Stimulated activated naive CD8-positive, alpha-beta T cell treated with anti-CD3 and anti-CD28 coated beads, Interleukin-15, amount 100 ng/mL, for 72 hours (primary cell): Measurements from ENCODE around the gene POLR2M.
A peak's percentile ranks its signal among the peaks of the same experiment; 100 is the strongest.

Source experiments
- ATAC-seq: fragments of 150-1000 bp; cut with Tn5 transposase; 2 replicates; pipeline ENCODE4 v1.10.0; 2021; ENCODE audit warnings: mild to moderate bottlenecking, moderate library complexity
- DNase-seq, 2 donors: peaks; one replicate each; pipeline ENCODE4 v3.0.0; 2021 to 2022
- H3K27ac Mint-ChIP-seq, 2 donors: one replicate each; pipeline ENCODE4 v1.8.0; 2022; ENCODE audit warnings: mild to moderate bottlenecking in 2 of 2, mixed read lengths in 2 of 2, moderate library complexity in 2 of 2
- H3K27me3 Mint-ChIP-seq: one replicate; pipeline ENCODE4 v1.8.0; 2022; ENCODE audit warnings: mixed read lengths
- H3K4me1 Mint-ChIP-seq: one replicate; pipeline ENCODE4 v1.8.0; 2022; ENCODE audit warnings: mild to moderate bottlenecking, mixed read lengths
- H3K4me3 Mint-ChIP-seq, 2 donors: one replicate each; pipeline ENCODE4 v1.8.0; 2022; ENCODE audit warnings: mild to moderate bottlenecking in 2 of 2, mixed read lengths in 2 of 2, moderate library complexity in 1 of 2
- H3K9me3 Mint-ChIP-seq, 2 donors: one replicate each; pipeline ENCODE4 v1.8.0; 2022; ENCODE audit warnings: mixed read lengths in 2 of 2

The POLR2M gene

GRCh38 chr15:57718309-57718708 is 11.8 kb downstream of the POLR2M start:
- DNase-seq: no peak
- ATAC-seq: no peak
- Mint-ChIP-seq H3K4me1 (peaks cover 7% of the 10 kb centered on the region), H3K27ac (peak overlapping the region in 1 of 2 donors; percentile 42), H3K4me3 (no peak overlapping the region), H3K27me3 (no peaks in the 10 kb centered on the region), H3K9me3 (peaks cover 0 to 6% of the 10 kb centered on the region in 2 donors)

GRCh38 chr15:57720867-57721266 is 14.4 kb downstream of the POLR2M start:
- ATAC-seq: no peak
- Mint-ChIP-seq H3K4me3 (no peak overlapping the region), H3K4me1 (no peaks in the 10 kb centered on the region), H3K27me3 (no peaks in the 10 kb centered on the region), H3K27ac (no peak overlapping the region), H3K9me3 (peaks cover 0 to 11% of the 10 kb centered on the region in 2 donors)
- no peak for DNase-seq

GRCh38 chr15:57726411-57726810 is 19.9 kb downstream of the POLR2M start:
- Mint-ChIP-seq H3K4me3 (no peak overlapping the region), H3K27me3 (no peaks in the 10 kb centered on the region), H3K9me3 (peaks cover 0 to 5% of the 10 kb centered on the region in 2 donors), H3K27ac (no peak overlapping the region), H3K4me1 (no peaks in the 10 kb centered on the region)
- ATAC-seq (no peak), DNase-seq (no peak)

GRCh38 chr15:57727031-57727430 is 20.5 kb downstream of the POLR2M start:
- H3K4me3 Mint-ChIP-seq: no peak overlapping the region
- no peak overlapping the region for H3K27ac Mint-ChIP-seq
- no peaks in the 10 kb centered on the region for H3K4me1 Mint-ChIP-seq
- ATAC-seq (no peak), DNase-seq (no peak)
- H3K27me3 Mint-ChIP-seq: no peaks in the 10 kb centered on the region
- peaks cover 0 to 5% of the 10 kb centered on the region in 2 donors for H3K9me3 Mint-ChIP-seq

GRCh38 chr15:57728436-57728835 is 21.9 kb downstream of the POLR2M start:
- no peak overlapping the region for H3K4me3 Mint-ChIP-seq
- DNase-seq (no peak), ATAC-seq (no peak)
- no peaks in the 10 kb centered on the region for H3K4me1 Mint-ChIP-seq
- H3K9me3 Mint-ChIP-seq: peaks cover 0 to 5% of the 10 kb centered on the region in 2 donors
- peak overlapping the region in 1 of 2 donors; percentile 42 for H3K27ac Mint-ChIP-seq
- H3K27me3 Mint-ChIP-seq: no peaks in the 10 kb centered on the region

GRCh38 chr15:57730876-57731275 is 24.4 kb downstream of the POLR2M start:
- no peak for ATAC-seq
- H3K9me3 Mint-ChIP-seq: no peaks in the 10 kb centered on the region
- DNase-seq: no peak
- H3K4me1 Mint-ChIP-seq: no peaks in the 10 kb centered on the region
- no peak overlapping the region for H3K4me3 Mint-ChIP-seq
- no peak overlapping the region for H3K27ac Mint-ChIP-seq
- no peaks in the 10 kb centered on the region for H3K27me3 Mint-ChIP-seq

- ATAC-seq (no peak), DNase-seq (no peak)
- Mint-ChIP-seq H3K4me3 (no peak overlapping the region), H3K27ac (no peak overlapping the region), H3K9me3 (no peaks in the 10 kb centered on the region), H3K4me1 (no peaks in the 10 kb centered on the region), H3K27me3 (no peaks in the 10 kb centered on the region)
Observed at GRCh38 chr15:57731530-57732103, 25.1 kb downstream of the POLR2M start.

GRCh38 chr15:57732526-57733331 is 26.2 kb downstream of the POLR2M start:
- H3K27me3 Mint-ChIP-seq: no peaks in the 10 kb centered on the region
- ATAC-seq (no peak), DNase-seq (peak; percentile 21 to 29)
- no peak overlapping the region for H3K27ac Mint-ChIP-seq
- H3K4me1 Mint-ChIP-seq: peaks cover 4% of the 10 kb centered on the region
- no peak overlapping the region for H3K4me3 Mint-ChIP-seq
- H3K9me3 Mint-ChIP-seq: no peaks in the 10 kb centered on the region

- DNase-seq (no peak), ATAC-seq (no peak)
- Mint-ChIP-seq H3K9me3 (no peaks in the 10 kb centered on the region), H3K4me1 (peaks cover 5% of the 10 kb centered on the region), H3K27ac (no peak overlapping the region), H3K4me3 (no peak overlapping the region), H3K27me3 (no peaks in the 10 kb centered on the region)
Observed at GRCh38 chr15:57734860-57735259, 28.3 kb downstream of the POLR2M start.

GRCh38 chr15:57735431-57735830 is 28.9 kb downstream of the POLR2M start:
- peaks cover 5% of the 10 kb centered on the region for H3K4me1 Mint-ChIP-seq
- no peak for ATAC-seq

GRCh38 chr15:57735891-57736290 is 29.4 kb downstream of the POLR2M start:
- no peak overlapping the region for H3K27ac Mint-ChIP-seq
- ATAC-seq (no peak), DNase-seq (no peak)
- H3K4me3 Mint-ChIP-seq: no peak overlapping the region
- H3K4me1 Mint-ChIP-seq: peaks cover 5% of the 10 kb centered on the region
- no peaks in the 10 kb centered on the region for H3K9me3 Mint-ChIP-seq
- no peaks in the 10 kb centered on the region for H3K27me3 Mint-ChIP-seq

More at GRCh38 chr15:57735431-57735830, 28.9 kb downstream of the POLR2M start:
- no peaks in the 10 kb centered on the region for H3K27me3 Mint-ChIP-seq
- no peaks in the 10 kb centered on the region for H3K9me3 Mint-ChIP-seq
- no peak overlapping the region for H3K27ac Mint-ChIP-seq
- no peak overlapping the region for H3K4me3 Mint-ChIP-seq
- DNase-seq: no peak

- ATAC-seq (no peak), DNase-seq (no peak)
- no peak overlapping the region for H3K4me3 Mint-ChIP-seq
- H3K27ac Mint-ChIP-seq: no peak overlapping the region
- H3K9me3 Mint-ChIP-seq: no peaks in the 10 kb centered on the region
- peaks cover 5% of the 10 kb centered on the region for H3K4me1 Mint-ChIP-seq
- H3K27me3 Mint-ChIP-seq: no peaks in the 10 kb centered on the region
Observed at GRCh38 chr15:57736591-57736990, 30.1 kb downstream of the POLR2M start.

- DNase-seq (no peak), ATAC-seq (no peak)
- H3K4me1 Mint-ChIP-seq: peaks cover 5% of the 10 kb centered on the region
- no peak overlapping the region for H3K4me3 Mint-ChIP-seq
- H3K27ac Mint-ChIP-seq: peak overlapping the region in 1 of 2 donors; percentile 1
- no peaks in the 10 kb centered on the region for H3K27me3 Mint-ChIP-seq
- H3K9me3 Mint-ChIP-seq: no peaks in the 10 kb centered on the region
Observed at GRCh38 chr15:57738734-57739237, 32.3 kb downstream of the POLR2M start.

- Mint-ChIP-seq H3K27ac (no peak overlapping the region), H3K9me3 (no peaks in the 10 kb centered on the region)
Observed at GRCh38 chr15:57740048-57740447, 33.5 kb downstream of the POLR2M start.

GRCh38 chr15:57741089-57741488 is 34.6 kb downstream of the POLR2M start:
- no peak for ATAC-seq
- H3K9me3 Mint-ChIP-seq: no peaks in the 10 kb centered on the region
- H3K4me3 Mint-ChIP-seq: no peak overlapping the region
- no peaks in the 10 kb centered on the region for H3K27me3 Mint-ChIP-seq
- peaks cover 5% of the 10 kb centered on the region for H3K4me1 Mint-ChIP-seq
- H3K27ac Mint-ChIP-seq: peak overlapping the region in 1 of 2 donors; percentile 46
- no peak for DNase-seq

More at GRCh38 chr15:57740048-57740447, 33.5 kb downstream of the POLR2M start:
- Mint-ChIP-seq H3K4me3 (no peak overlapping the region), H3K4me1 (peaks cover 5% of the 10 kb centered on the region), H3K27me3 (no peaks in the 10 kb centered on the region)
- DNase-seq (no peak), ATAC-seq (no peak)

GRCh38 chr15:57743424-57743823 is 36.9 kb downstream of the POLR2M start:
- no peak for DNase-seq
- Mint-ChIP-seq H3K9me3 (no peaks in the 10 kb centered on the region), H3K27ac (peak overlapping the region in 1 of 2 donors; percentile 44), H3K4me1 (no peaks in the 10 kb centered on the region), H3K4me3 (no peak overlapping the region), H3K27me3 (no peaks in the 10 kb centered on the region)
- ATAC-seq: no peak
